Endothelial cell of umbilical vein (primary cell): Measurements from ENCODE around the gene EEFSEC. TPM values are rescaled to one million over a fixed set of nuclear protein-coding genes. Genes with fewer than 3 reads are reported as not detected.

Source experiments
- BruUV-seq: library from RNA; stranded (reverse); fragments of 400-500 nt; replicated peaks from 2 replicates; lab custom pipeline; 2021; lab: Mats Ljungman, UMichigan
- CTCF ChIA-PET: fragments of 300-600, 350-600 bp; sonication (Branson Sonifier 250); formaldehyde crosslinking; loops from one replicate; lab custom pipeline; 2021; ENCODE audit warnings: antibody characterized with exemption, inconsistent platforms; lab: Charles Lee
- POLR2A ChIA-PET: fragments of 300-600, 350-600 bp; sonication (Branson Sonifier 250); formaldehyde crosslinking; loops from one replicate; lab custom pipeline; 2021; ENCODE audit warnings: antibody characterized with exemption, inconsistent platforms; lab: Charles Lee
- DNase-seq: peaks from one replicate; pipeline ENCODE4 v3.0.0-alpha.2; 2011; ENCODE audit warnings: low read depth, low spot score
- FAIRE-seq: peaks from 2 replicates; lab custom pipeline; 2011; peaks lifted over from hg19 to GRCh38; lab: Jason Lieb, UNC
- H2AFZ ChIP-seq: 2 replicates; pipeline ENCODE4 v1.6.0; 2012; ENCODE audit warnings: low read depth, low read length, control low read depth, inconsistent platforms
- H3K27ac ChIP-seq: 2 replicates; pipeline ENCODE4 v1.5.1; 2011; ENCODE audit warnings: low read depth, mild to moderate bottlenecking, control low read depth, low read length, moderate library complexity; ENCODE audit not compliant: insufficient read depth
- H3K27me3 ChIP-seq, 2 experiments: 2 replicates each; pipeline versions ENCODE4 v1.6.0 to v1.6.1; 2011; ENCODE audit warnings: low read length in 2 of 2, mixed read lengths in 1 of 2; ENCODE audit not compliant: control insufficient read depth in 2 of 2, insufficient read depth in 2 of 2
- H3K36me3 ChIP-seq, 2 experiments: 2 replicates in 1 of 2; 3 replicates in 1 of 2; pipeline ENCODE4 v1.5.1; 2011; ENCODE audit warnings: low read length in 2 of 2, mild to moderate bottlenecking in 1 of 2, moderate library complexity in 1 of 2; ENCODE audit not compliant: control insufficient read depth in 2 of 2, insufficient read depth in 2 of 2; ENCODE audit errors: extremely low read depth in 1 of 2
- H3K4me1 ChIP-seq: 3 replicates; pipeline ENCODE4 v1.5.1; 2011; ENCODE audit warnings: mild to moderate bottlenecking, low read length; ENCODE audit not compliant: control insufficient read depth, insufficient read depth; ENCODE audit errors: extremely low read depth
- H3K4me2 ChIP-seq: 2 replicates; pipeline ENCODE4 v1.6.1; 2011; ENCODE audit warnings: low read length, control low read depth, mixed read lengths; ENCODE audit not compliant: insufficient read depth
- H3K4me3 ChIP-seq, 3 experiments: fragments of 200-600 bp in 1 of 3; sonication (generic), shearing (Covaris generic) in 1 of 3; replicated peaks in 1 of 3; 2 replicates each; pipeline ENCODE4 v1.5.1; 2011 to 2016; ENCODE audit warnings: control low read depth in 3 of 3, low read length in 3 of 3, mild to moderate bottlenecking in 2 of 3, inconsistent platforms in 1 of 3, low read depth in 1 of 3, moderate library complexity in 1 of 3; ENCODE audit not compliant: insufficient read depth in 1 of 3
- H3K79me2 ChIP-seq: 2 replicates; pipeline ENCODE4 v1.6.0; 2012; ENCODE audit warnings: low read length, inconsistent platforms; ENCODE audit not compliant: control insufficient read depth, insufficient read depth
- H3K9ac ChIP-seq: replicated peaks from 2 replicates; pipeline ENCODE3; 2011; ENCODE audit warnings: low read length, control low read depth; ENCODE audit not compliant: insufficient read depth; ENCODE audit errors: extremely low read depth
- H3K9me1 ChIP-seq: replicated peaks from 3 replicates; pipeline ENCODE4 v1.6.0; 2011; ENCODE audit warnings: mild to moderate bottlenecking, low read length; ENCODE audit not compliant: control insufficient read depth, insufficient read depth; ENCODE audit errors: extremely low read depth
- H3K9me3 ChIP-seq: replicated peaks from 2 replicates; pipeline ENCODE4 v1.5.1; 2012; ENCODE audit warnings: low read length, inconsistent platforms; ENCODE audit not compliant: control insufficient read depth, insufficient read depth
- H4K20me1 ChIP-seq: replicated peaks from 2 replicates; pipeline ENCODE3; 2011; ENCODE audit warnings: mild to moderate bottlenecking, low read length; ENCODE audit not compliant: control insufficient read depth, insufficient read depth; ENCODE audit errors: extremely low read depth
- CTCF ChIP-seq, 2 donors: IDR thresholded peaks; 1 replicate in 1 of 2; 2 replicates in 1 of 2; pipeline ENCODE4 v1.5.1; 2011; ENCODE audit warnings: low read length in 2 of 2, mild to moderate bottlenecking in 2 of 2, moderate library complexity in 2 of 2, control low read depth in 1 of 2, inconsistent platforms in 1 of 2, low read depth in 1 of 2; ENCODE audit not compliant: insufficient read depth in 1 of 2; ENCODE audit errors: extremely low read depth in 1 of 2
- EZH2 ChIP-seq: IDR thresholded peaks from 2 replicates; pipeline ENCODE4 v1.6.1; 2012; ENCODE audit warnings: borderline replicate concordance, low read depth, mild to moderate bottlenecking, moderate library complexity, low read length, inconsistent platforms; ENCODE audit not compliant: severe bottlenecking
- FOS ChIP-seq: IDR thresholded peaks from 2 replicates; pipeline ENCODE4 v1.6.1; 2011; ENCODE audit warnings: mild to moderate bottlenecking, low read length, moderate library complexity, borderline replicate concordance; ENCODE audit not compliant: insufficient read depth
- GATA2 ChIP-seq: IDR thresholded peaks from 2 replicates; pipeline ENCODE4 v1.7.0; 2011; ENCODE audit warnings: low read depth, mild to moderate bottlenecking, moderate library complexity, mixed read lengths, low read length; ENCODE audit not compliant: insufficient read length, insufficient read depth
- JUN ChIP-seq: IDR thresholded peaks from 2 replicates; pipeline ENCODE4 v1.6.1; 2011; ENCODE audit warnings: borderline replicate concordance, low read depth; ENCODE audit not compliant: insufficient read length, insufficient read depth
- MAX ChIP-seq: IDR thresholded peaks from 2 replicates; pipeline ENCODE4 v1.6.1; 2011; ENCODE audit not compliant: insufficient read depth, insufficient read length
- MYC ChIP-seq: IDR thresholded peaks from one replicate; pipeline ENCODE4 v1.6.1; 2011; ENCODE audit warnings: mild to moderate bottlenecking, low read depth, low read length
- POLR2A ChIP-seq: IDR thresholded peaks from 2 replicates; pipeline ENCODE4 v1.6.1; 2012; ENCODE audit warnings: low read depth, mild to moderate bottlenecking, control low read depth, low read length
- POLR2AphosphoS5 ChIP-seq: IDR thresholded peaks from 2 replicates; pipeline ENCODE4 v1.6.1; 2012; ENCODE audit warnings: low read depth, mild to moderate bottlenecking, control low read depth, low read length, moderate library complexity; ENCODE audit not compliant: insufficient read depth
- dilution Hi-C: fragments of 300-500 bp; cut with MboI; formaldehyde crosslinking; loops from one replicate; pipeline ENCODE4 v1.15.0; 2019; ENCODE audit warnings: low sequenced_read_pairs; ENCODE audit not compliant: extremely low pct_ligation_motif_present
- intact Hi-C: fragments of 100-400 bp; cut with micrococcal nuclease; formaldehyde crosslinking; loops from one replicate; pipeline ENCODE4 v1.10.0; 2022
- polyA plus RNA-seq, 4 experiments: library from polyadenylated mRNA; depleted of rRNA in 3 of 4; stranded (reverse) in 3 of 4; unstranded in 1 of 4; fragments of >200 nt; gene quantifications; 2 replicates each; pipeline versions ENCODE4 v1.2.1 to v1.2.3, GENCODE V29; 2011 to 2012; ENCODE audit warnings: missing spikeins in 1 of 4
- total RNA-seq: library from RNA; stranded (reverse); gene quantifications from 2 replicates; pipeline ENCODE4 v1.2.3, GENCODE V29; 2021

EEFSEC gene
- total and polyA plus RNA-seq, 2 donors (not counting 3 experiments of a cell fraction or from before 2014, with no cell fraction given) = 13.1 to 14.5 TPM

DNA sequence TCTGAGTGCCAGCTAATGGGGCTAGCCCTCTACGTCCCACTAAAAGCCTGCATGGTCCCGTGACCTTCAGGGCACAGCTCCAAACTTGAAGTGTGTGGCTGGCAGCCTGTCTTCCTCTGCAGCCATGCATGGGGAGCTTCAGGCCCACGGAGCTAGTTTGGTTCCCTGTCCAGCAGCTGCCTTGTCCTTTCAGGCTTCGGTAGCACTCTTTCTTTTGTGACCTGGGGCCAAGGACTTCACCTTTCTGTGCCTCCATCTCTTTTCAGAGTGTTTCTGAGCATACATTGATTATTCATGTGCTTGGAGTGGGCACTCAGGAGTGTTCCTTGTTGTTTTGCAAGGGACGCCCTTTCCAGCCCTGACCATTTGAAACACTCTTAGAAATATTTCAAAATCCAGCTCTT lies 158.2 kb downstream of the EEFSEC start:
- Histone ChIP-seq H3K27ac (no peak overlapping the region), H3K27me3 (no peaks in the 10 kb centered on the region), H3K36me3 (no peaks in the 10 kb centered on the region), H3K9me1 (no peaks in the 10 kb centered on the region), H3K4me1 (no peaks in the 10 kb centered on the region), H3K9ac (no peak overlapping the region), H4K20me1 (no peaks in the 10 kb centered on the region), H3K79me2 (no peaks in the 10 kb centered on the region), H2AFZ (no peak overlapping the region), H3K4me2 (no peak overlapping the region), H3K4me3 (no peak overlapping the region), H3K9me3 (no peaks in the 10 kb centered on the region)
- CTCF ChIA-PET = interaction anchor here (1.4 to 2.5 kb wide), 2 partner anchors 11 to 55 kb away, joined by 3 to 11 read pairs; no protein-coding TSS in a partner anchor
- POLR2A ChIA-PET = no interaction called here
- no peak for DNase-seq
- intact Hi-C loops (no loop called here), dilution Hi-C loops (no loop called here)
- BruUV-seq = no TSS peak
- no peak for TF ChIP-seq MYC
- no peak for TF ChIP-seq EZH2
- TF ChIP-seq GATA2 = no peak
- no peak for TF ChIP-seq FOS
- no peak for TF ChIP-seq MAX
- no peak for TF ChIP-seq POLR2AphosphoS5
- no peak for TF ChIP-seq CTCF (IDR thresholded peaks at IDR 0.05; ENCODE audit: extremely low read depth in 1 of 2, insufficient read depth in 1 of 2, low read depth in 1 of 2, low read length in 2 of 2)
- no peak for TF ChIP-seq POLR2A
- no peak for TF ChIP-seq JUN
- FAIRE-seq = no peak
